A204.1 (cell line): ENCODE measurements around the gene GPS1.

Experiments
- FAIRE-seq: peaks from 2 replicates; lab custom pipeline; 2012; peaks lifted over from hg19 to GRCh38; lab: Jason Lieb, UNC

GPS1 gene

GRCh38 chr17:82090549-82091263 lies 39.0 kb downstream of the GPS1 start:
- no peak for FAIRE-seq

GRCh38 chr17:82091264-82092066 lies 39.8 kb downstream of the GPS1 start:
- no peak for FAIRE-seq

- FAIRE-seq: no peak
These were observed 40.4 kb downstream of the GPS1 start for GRCh38 chr17:82092094-82092586.

GRCh38 chr17:82092628-82092994 lies 40.9 kb downstream of the GPS1 start:
- no peak for FAIRE-seq

- FAIRE-seq: no peak
These were observed 41.5 kb downstream of the GPS1 start for GRCh38 chr17:82092995-82093751.

- no peak for FAIRE-seq
These were observed 43.5 kb downstream of the GPS1 start for GRCh38 chr17:82094931-82095776.

GRCh38 chr17:82095777-82096708 lies 44.3 kb downstream of the GPS1 start:
- no peak for FAIRE-seq

GRCh38 chr17:82096709-82097183 lies 45.0 kb downstream of the GPS1 start:
- FAIRE-seq: no peak

GRCh38 chr17:82097184-82097918 lies 45.7 kb downstream of the GPS1 start:
- no peak for FAIRE-seq

- no peak for FAIRE-seq
These were observed 46.1 kb downstream of the GPS1 start for GRCh38 chr17:82097919-82098168.

GRCh38 chr17:82098169-82098938 lies 46.7 kb downstream of the GPS1 start, which contains the start of gene FASN:
Gene FASN, minus strand, starts transcription at chr17:82098236. Its CDS starts 1,791 bp downstream, at chr17:82096445.
- no peak for FAIRE-seq

GRCh38 chr17:82098939-82099763 lies 47.5 kb downstream of the GPS1 start:
- FAIRE-seq: no peak

GRCh38 chr17:82100502-82101298 lies 49.0 kb downstream of the GPS1 start:
- no peak for FAIRE-seq

GRCh38 chr17:82101301-82101715 lies 49.6 kb downstream of the GPS1 start:
- FAIRE-seq: no peak

- no peak for FAIRE-seq
These were observed 50.3 kb downstream of the GPS1 start for GRCh38 chr17:82101767-82102679.
